PC-9 (cell line): ENCODE measurements around the gene TMEM233.

Experiments
- CTCF ChIP-seq: fragments of 200-600 bp; sonication (generic); conservative IDR thresholded peaks from 2 replicates; pipeline ENCODE4 v1.6.1; 2017; ENCODE audit warnings: mixed run types, antibody characterized with exemption, mild to moderate bottlenecking, moderate library complexity
- EZH2 ChIP-seq: fragments of 200-600 bp; sonication (generic); IDR thresholded peaks from 2 replicates; pipeline ENCODE4 v1.8.0; 2017; ENCODE audit warnings: antibody characterized with exemption, low read depth

- TF ChIP-seq CTCF (no peak), EZH2 (no peak)
Measured at GRCh38 chr12:119679081-119679480, 85.5 kb downstream of the TMEM233 start.
